Measurements from ENCODE around the gene OR2S2.

GRCh38 chr9:35915681-35916294 is 42.2 kb downstream of the OR2S2 start:
- TF ChIP-seq CTCF (IDR thresholded peaks at IDR 0.05): no peak
- TF ChIP-seq POLR2A (IDR thresholded peaks at IDR 0.05): no peak
- TF ChIP-seq POLR2AphosphoS5 (IDR thresholded peaks at IDR 0.05): no peak
- no peak for TF ChIP-seq EP300 (IDR thresholded peaks at IDR 0.05)

Measured in suprapubic skin (tissue), 4 donors.